H1 (cell line): Measurements from ENCODE around the gene CDKN2B. TPM values are rescaled to one million over a fixed set of nuclear protein-coding genes. Genes with fewer than 3 reads are reported as not detected.

Source experiments
- CTCF ChIA-PET: fragments of 300-600 bp; sonication (Branson Sonifier 250); formaldehyde crosslinking; loops from one replicate; lab custom pipeline; 2021; ENCODE audit not compliant: partially characterized antibody; lab: Charles Lee
- POLR2A ChIA-PET: fragments of 300-600 bp; sonication (Branson Sonifier 250); formaldehyde crosslinking; loops from one replicate; lab custom pipeline; 2021; ENCODE audit warnings: inconsistent platforms; ENCODE audit not compliant: partially characterized antibody; lab: Charles Lee
- DNase-seq, 2 experiments: peaks; one replicate each; pipeline versions ENCODE4 v3.0.0 to v3.0.0-alpha.2; 2010 to 2022; ENCODE audit warnings: low spot score in 2 of 2, low read depth in 1 of 2, mixed read lengths in 1 of 2
- FAIRE-seq: peaks from 2 replicates; lab custom pipeline; 2011; peaks lifted over from hg19 to GRCh38; lab: Jason Lieb, UNC
- H2AFZ ChIP-seq: 2 replicates; pipeline ENCODE4 v1.8.1; 2012; ENCODE audit warnings: low read length, inconsistent platforms
- H2AK5ac ChIP-seq: 2 replicates; pipeline ENCODE4 v1.6.1; 2013; ENCODE audit warnings: low read depth, low read length
- H2BK120ac ChIP-seq: replicated peaks from 2 replicates; pipeline ENCODE3; 2013; ENCODE audit warnings: low read depth, low read length, inconsistent platforms
- H2BK12ac ChIP-seq: 2 replicates; pipeline ENCODE4 v1.6.1; 2013; ENCODE audit warnings: low read depth, low read length
- H2BK15ac ChIP-seq: 2 replicates; pipeline ENCODE4 v1.6.1; 2013; ENCODE audit warnings: low read length
- H2BK20ac ChIP-seq: 2 replicates; pipeline ENCODE4 v1.6.1; 2013; ENCODE audit warnings: low read length
- H2BK5ac ChIP-seq: 2 replicates; pipeline ENCODE4 v1.6.1; 2013; ENCODE audit warnings: low read depth, low read length
- H3K14ac ChIP-seq: 2 replicates; pipeline ENCODE4 v1.6.1; 2013; ENCODE audit warnings: inconsistent platforms; ENCODE audit not compliant: insufficient read length
- H3K18ac ChIP-seq: 2 replicates; pipeline ENCODE4 v1.6.1; 2013; ENCODE audit warnings: low read length; ENCODE audit errors: extremely low read depth
- H3K23ac ChIP-seq: 2 replicates; pipeline ENCODE4 v1.6.1; 2013; ENCODE audit warnings: inconsistent platforms; ENCODE audit not compliant: insufficient read length
- H3K23me2 ChIP-seq: 2 replicates; pipeline ENCODE4 v1.6.1; 2013; ENCODE audit warnings: low read depth, low read length
- H3K27ac ChIP-seq: 2 replicates; pipeline ENCODE4 v1.6.1; 2011; ENCODE audit warnings: low read depth, low read length, inconsistent platforms
- H3K27me3 ChIP-seq, 4 experiments: replicated peaks in 1 of 4; 1 replicate in 1 of 4; 2 replicates in 3 of 4; pipeline versions ENCODE4 v1.6.1 to v1.8.1; 2011 to 2013; ENCODE audit warnings: low read length in 3 of 4, mild to moderate bottlenecking in 3 of 4, inconsistent platforms in 2 of 4, mixed read lengths in 2 of 4, moderate library complexity in 1 of 4; ENCODE audit not compliant: control insufficient read depth in 3 of 4, insufficient read depth in 3 of 4; ENCODE audit errors: extremely low read depth in 1 of 4
- H3K36me3 ChIP-seq, 4 experiments: 2 replicates each; pipeline versions ENCODE4 v1.6.1 to v1.8.1; 2011 to 2013; ENCODE audit warnings: mild to moderate bottlenecking in 4 of 4, low read length in 3 of 4, moderate library complexity in 2 of 4, control low read depth in 1 of 4, inconsistent platforms in 1 of 4; ENCODE audit not compliant: insufficient read depth in 4 of 4, control insufficient read depth in 2 of 4
- H3K4ac ChIP-seq: replicated peaks from 2 replicates; pipeline ENCODE3; 2013; ENCODE audit warnings: low read length, low read depth, mixed read lengths, inconsistent platforms; ENCODE audit not compliant: insufficient read length
- H3K4me1 ChIP-seq, 4 experiments: replicated peaks in 1 of 4; 1 replicate in 1 of 4; 2 replicates in 3 of 4; pipeline versions ENCODE4 v1.6.1 to v1.8.1; 2011 to 2013; ENCODE audit warnings: low read length in 3 of 4, inconsistent platforms in 2 of 4, mixed read lengths in 1 of 4; ENCODE audit not compliant: insufficient read depth in 4 of 4, control insufficient read depth in 3 of 4
- H3K4me2 ChIP-seq, 2 experiments: 2 replicates each; pipeline versions ENCODE4 v1.6.1 to v1.8.1; 2011 to 2013; ENCODE audit warnings: low read depth in 2 of 2, low read length in 2 of 2, control low read depth in 1 of 2, inconsistent platforms in 1 of 2, mild to moderate bottlenecking in 1 of 2; ENCODE audit not compliant: insufficient read depth in 1 of 2
- H3K4me3 ChIP-seq, 4 experiments: fragments of 200-600, 300-600 bp in 1 of 4; sonication (generic), shearing (Covaris generic), sonication (Bioruptor Twin) in 1 of 4; 2 replicates each; pipeline versions ENCODE4 v1.5.1 to v1.8.1; 2011 to 2016; ENCODE audit warnings: low read length in 4 of 4, low read depth in 3 of 4, control low read depth in 2 of 4, inconsistent platforms in 2 of 4, mild to moderate bottlenecking in 2 of 4, mixed read lengths in 1 of 4, moderate library complexity in 1 of 4; ENCODE audit not compliant: insufficient read depth in 2 of 4; ENCODE audit errors: extremely low read depth in 1 of 4
- H3K56ac ChIP-seq: replicated peaks from 2 replicates; pipeline ENCODE3; 2013; ENCODE audit warnings: low read depth, mild to moderate bottlenecking, mixed read lengths, low read length, inconsistent platforms; ENCODE audit not compliant: insufficient read length
- H3K79me1 ChIP-seq: 2 replicates; pipeline ENCODE4 v1.6.1; 2013; ENCODE audit warnings: low read depth, low read length, control low read depth
- H3K79me2 ChIP-seq, 2 experiments: 2 replicates each; pipeline versions ENCODE4 v1.6.1 to v1.8.1; 2012 to 2013; ENCODE audit warnings: low read length in 2 of 2, mild to moderate bottlenecking in 2 of 2, inconsistent platforms in 1 of 2; ENCODE audit not compliant: insufficient read depth in 2 of 2, control insufficient read depth in 1 of 2
- H3K9ac ChIP-seq, 4 experiments: replicated peaks in 1 of 4; 1 replicate in 1 of 4; 2 replicates in 3 of 4; pipeline versions ENCODE4 v1.6.1 to v1.8.1; 2011 to 2013; ENCODE audit warnings: low read depth in 3 of 4, low read length in 3 of 4, control low read depth in 2 of 4, mild to moderate bottlenecking in 2 of 4, moderate library complexity in 2 of 4, inconsistent platforms in 1 of 4; ENCODE audit errors: extremely low read depth in 1 of 4
- H3K9me3 ChIP-seq, 2 experiments: 2 replicates each; pipeline versions ENCODE4 v1.6.1 to v1.8.1; 2012 to 2013; ENCODE audit warnings: mild to moderate bottlenecking in 2 of 2, moderate library complexity in 2 of 2, control low read depth in 1 of 2, inconsistent platforms in 1 of 2, low read depth in 1 of 2, low read length in 1 of 2, mixed read lengths in 1 of 2; ENCODE audit not compliant: insufficient read depth in 2 of 2
- H4K20me1 ChIP-seq, 2 experiments: replicated peaks in 1 of 2; 2 replicates each; pipeline versions ENCODE3 to v1.8.1; 2011 to 2013; ENCODE audit warnings: inconsistent platforms in 2 of 2, low read length in 2 of 2, mild to moderate bottlenecking in 1 of 2; ENCODE audit not compliant: insufficient read depth in 2 of 2, control insufficient read depth in 1 of 2
- H4K5ac ChIP-seq: 2 replicates; pipeline ENCODE4 v1.6.1; 2013; ENCODE audit warnings: low read length, low read depth, mixed read lengths, inconsistent platforms; ENCODE audit not compliant: insufficient read length
- H4K8ac ChIP-seq: 2 replicates; pipeline ENCODE4 v1.8.0; 2013; ENCODE audit warnings: mild to moderate bottlenecking, moderate library complexity, low read length, inconsistent platforms; ENCODE audit not compliant: insufficient read depth; ENCODE audit errors: extremely low read depth
- H4K91ac ChIP-seq: replicated peaks from 2 replicates; pipeline ENCODE3; 2013; ENCODE audit warnings: low read length, mixed read lengths, inconsistent platforms; ENCODE audit not compliant: insufficient read length
- KDM4A ChIP-seq: IDR thresholded peaks from one replicate; pipeline ENCODE4 v1.7.1; 2012; ENCODE audit warnings: low read depth, mild to moderate bottlenecking, moderate library complexity, low read length, inconsistent platforms; ENCODE audit not compliant: severe bottlenecking
- USF2 ChIP-seq: IDR thresholded peaks from 2 replicates; pipeline ENCODE4 v1.6.1; 2011; ENCODE audit warnings: low read length, improper control_type of control experiment
- whole genome bisulfite sequencing, 2 experiments: shearing (Covaris generic) in 1 of 2; methylation state at CpG; one replicate each; pipeline versions ENCODE4 v1.1.6 to v1.1.7; 2013 to 2015; ENCODE audit warnings: low lambda C conversion rate in 2 of 2, mixed read lengths in 2 of 2, inconsistent platforms in 1 of 2, low coverage in 1 of 2, missing lambda C conversion rate in 1 of 2; ENCODE audit not compliant: insufficient replicate concordance in 2 of 2, insufficient coverage in 1 of 2, insufficient read length in 1 of 2; ENCODE audit errors: extremely low coverage in 1 of 2, missing lambda C conversion rate in 1 of 2; 5-methylcytosine and 5-hydroxymethylcytosine counted together
- polyA plus RNA-seq, 7 experiments: library from polyadenylated mRNA; depleted of rRNA in 3 of 7; stranded (reverse) in 5 of 7; unstranded in 2 of 7; fragments of >200 nt in 5 of 7; fragments of 200-250 nt in 2 of 7; gene quantifications; 1 replicate in 5 of 7; 2 replicates in 1 of 7; 4 replicates in 1 of 7; pipeline versions ENCODE4 v1.2.1 to v1.2.3, GENCODE V29; 2011 to 2013; ENCODE audit warnings: missing spikeins in 2 of 7, mixed read lengths in 2 of 7
- total RNA-seq: library from RNA; stranded (reverse); fragmentation: NEBNext Ultra II Directional; extraction: Animal tissue kit (Norgen Biotek cat#: 25700); gene quantifications from 2 replicates; pipeline ENCODE4 v1.2.1, GENCODE V29; 2021

The CDKN2B gene
- total and polyA plus RNA-seq, 2 of the 8 experiments (the other 6 are each of a cell fraction or from before 2014, with no cell fraction given), result 0.20 to 0.88 TPM

DNA sequence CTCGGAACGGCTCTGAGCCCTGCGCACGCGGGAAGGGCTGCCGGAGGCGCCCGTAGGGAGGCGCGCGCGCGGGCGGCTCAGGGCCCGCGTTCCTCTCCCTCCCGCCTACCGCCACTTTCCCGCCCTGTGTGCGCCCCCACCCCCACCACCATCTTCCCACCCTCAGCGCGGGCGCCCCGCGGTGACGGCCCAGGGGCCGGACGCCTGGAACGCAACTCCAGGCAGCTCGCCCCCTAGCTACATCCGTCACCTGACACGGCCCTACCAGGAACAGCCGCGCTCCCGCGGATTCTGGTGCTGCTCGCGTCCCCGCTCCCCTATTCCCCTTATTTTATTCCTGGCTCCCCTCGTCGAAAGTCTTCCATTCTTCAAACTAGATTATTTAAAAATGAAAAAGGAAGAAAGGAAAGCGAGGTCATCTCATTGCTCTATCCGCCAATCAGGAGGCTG, 14.5 kb downstream of the CDKN2B start, which contains the start of gene CDKN2B-AS1:
Gene CDKN2B-AS1, plus strand, starts transcription at position 236 of the 450 bp plus-strand sequence.
- H4K20me1 ChIP-seq, result peaks cover 0 to 13% of the 10 kb centered on the region in 2 experiments
- H3K4me1 ChIP-seq, result peaks cover 5 to 30% (median 13%) of the 10 kb centered on the region in 4 experiments; a peak in 6 of 7 replicates
- no peak within 1 kb of the TSS for H4K5ac ChIP-seq
- H3K23me2 ChIP-seq, result peaks cover 26% of the 10 kb centered on the region
- peak within 1 kb of the TSS; percentile 28; the same call in 1 of the 2 replicates for H2AFZ ChIP-seq
- no peak within 1 kb of the TSS for H3K14ac ChIP-seq
- no peak within 1 kb of the TSS for H3K27ac ChIP-seq
- H2BK12ac ChIP-seq, result peak within 1 kb of the TSS; percentile 62; the same call in 1 of the 2 replicates
- H3K4me3 ChIP-seq, result peak within 1 kb of the TSS; percentile 47 to 80 (median 75)
- 0 out of 2 replicates have a peak within 1 kb of the TSS, but pooled peaks have one; percentile 35 for H2BK5ac ChIP-seq
- CTCF ChIA-PET, result interaction anchor here (0.9 to 6.5 kb wide), 6 partner anchors 13 to 125 kb away, joined by 3 to 46 read pairs (median 5); partner anchors contain the start of gene CDKN2B
- no peak within 1 kb of the TSS for H2BK20ac ChIP-seq
- H2AK5ac ChIP-seq, result no peak within 1 kb of the TSS
- no peak within 1 kb of the TSS for H3K23ac ChIP-seq
- 1% methylated on average over 14 of the region's 43 CpGs; no CpG with 5 or more reads in 1 of the 2 experiments for WGBS, 2 experiments
- H4K8ac ChIP-seq, result peak within 1 kb of the TSS; percentile 62; the same call in 1 of the 2 replicates
- peak within 1 kb of the TSS; percentile 86 to 95 for H3K4me2 ChIP-seq
- H2BK120ac ChIP-seq, result no peak within 1 kb of the TSS
- H3K4ac ChIP-seq, result no peak within 1 kb of the TSS
- DNase-seq (peak in 1 of 2 experiments; percentile 74), FAIRE-seq (no peak)
- TF ChIP-seq USF2, result peak; percentile 28; the same call in 1 of the 2 replicates
- no peak for TF ChIP-seq KDM4A
- no peaks in the 10 kb centered on the region for H3K36me3 ChIP-seq
- H4K91ac ChIP-seq, result no peak within 1 kb of the TSS
- H3K9ac ChIP-seq, result no peak within 1 kb of the TSS
- H3K79me1 ChIP-seq, result no peaks in the 10 kb centered on the region
- peaks cover 33 to 79% (median 61%) of the 10 kb centered on the region in 4 experiments for H3K27me3 ChIP-seq
- H2BK15ac ChIP-seq, result no peak within 1 kb of the TSS
- peak within 1 kb of the TSS; percentile 73 for H3K56ac ChIP-seq
- no peaks in the 10 kb centered on the region for H3K79me2 ChIP-seq
- POLR2A ChIA-PET, result interaction anchor here (1.3 to 2.1 kb wide), 3 partner anchors 14 to 26 kb away, joined by 5 to 10 read pairs (median 5); partner anchors contain the start of gene CDKN2B
- no peaks in the 10 kb centered on the region for H3K9me3 ChIP-seq
- no peak within 1 kb of the TSS; the same call in none of the 2 replicates for H3K18ac ChIP-seq
